ENCODE data around the gene SPHK1. TPM values are rescaled to one million over a fixed set of nuclear protein-coding genes. Genes with fewer than 3 reads are reported as not detected.
A peak's percentile ranks its signal among the peaks of the same experiment; 100 is the strongest.

Gene SPHK1
- total RNA-seq, 1 donor from 2014 or later = 1.6 TPM

GRCh38 chr17:76405607-76405966 is 21.2 kb downstream of the SPHK1 start:
- FAIRE-seq (no peak), DNase-seq (ENCODE audit: low spot score in 2 of 2) (no peak)

DNA sequence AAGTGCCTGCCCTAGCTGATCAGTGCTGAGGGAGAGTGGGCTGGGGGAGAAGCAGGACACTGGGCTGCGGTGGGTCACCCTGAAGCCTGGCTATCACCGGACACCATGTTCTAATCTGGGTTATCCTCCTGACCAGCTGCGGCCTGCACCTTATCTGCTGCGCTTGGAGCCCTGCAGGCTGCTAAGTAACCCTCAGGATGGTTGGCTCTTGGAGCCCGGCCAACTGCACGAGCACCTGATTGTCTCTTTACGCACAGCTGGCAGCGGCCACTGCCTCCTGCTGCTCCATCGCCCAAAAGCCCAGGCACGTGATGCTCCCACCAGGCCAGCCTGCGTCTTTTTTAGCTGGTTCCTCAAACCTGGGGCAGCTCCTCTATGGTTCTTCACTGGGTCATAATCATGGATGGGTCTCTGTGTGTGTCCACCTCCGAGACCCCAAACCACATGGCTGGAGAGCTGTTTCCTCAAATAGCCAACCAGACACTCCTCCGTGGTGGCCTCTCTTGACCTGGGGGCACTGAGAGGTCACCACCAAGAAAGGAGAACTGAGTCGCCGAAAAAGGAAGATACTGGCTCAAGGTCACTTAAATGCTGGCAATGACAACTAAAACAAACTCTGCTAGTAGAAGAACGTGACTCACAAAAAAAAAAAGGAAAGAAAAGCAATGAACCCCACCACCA is 21.7 kb downstream of the SPHK1 start:
- no peak for FAIRE-seq
- no peak for DNase-seq (ENCODE audit: low spot score in 2 of 2)

DNA sequence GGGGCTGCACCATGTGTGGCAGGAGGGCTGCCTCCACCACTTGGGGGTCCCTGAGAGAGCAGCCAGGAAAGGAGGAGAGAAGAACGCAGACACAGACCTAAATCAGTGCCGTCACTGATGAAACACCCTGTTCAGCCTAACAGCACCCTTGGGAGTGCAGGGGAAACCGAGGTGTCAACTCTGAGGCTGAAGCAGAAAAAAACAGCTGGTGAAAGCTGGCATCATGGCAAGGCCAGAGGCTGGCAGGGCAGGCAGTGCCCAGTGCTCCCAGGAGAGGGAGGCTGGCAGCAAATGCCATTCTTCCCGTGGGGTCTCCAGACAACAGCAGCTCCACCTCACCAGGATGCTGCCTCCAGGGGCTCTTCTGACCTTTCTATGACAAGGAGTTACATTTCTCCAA is 23.1 kb downstream of the SPHK1 start:
- DNase-seq (ENCODE audit: low spot score in 2 of 2) (no peak), FAIRE-seq (no peak)

GRCh38 chr17:76408037-76408849 is 23.8 kb downstream of the SPHK1 start:
- DNase-seq (ENCODE audit: low spot score in 2 of 2) (no peak), FAIRE-seq (no peak)

- DNase-seq (ENCODE audit: low spot score in 2 of 2) (no peak), FAIRE-seq (no peak)
Measured at GRCh38 chr17:76410328-76410965, 26.0 kb downstream of the SPHK1 start.

DNA sequence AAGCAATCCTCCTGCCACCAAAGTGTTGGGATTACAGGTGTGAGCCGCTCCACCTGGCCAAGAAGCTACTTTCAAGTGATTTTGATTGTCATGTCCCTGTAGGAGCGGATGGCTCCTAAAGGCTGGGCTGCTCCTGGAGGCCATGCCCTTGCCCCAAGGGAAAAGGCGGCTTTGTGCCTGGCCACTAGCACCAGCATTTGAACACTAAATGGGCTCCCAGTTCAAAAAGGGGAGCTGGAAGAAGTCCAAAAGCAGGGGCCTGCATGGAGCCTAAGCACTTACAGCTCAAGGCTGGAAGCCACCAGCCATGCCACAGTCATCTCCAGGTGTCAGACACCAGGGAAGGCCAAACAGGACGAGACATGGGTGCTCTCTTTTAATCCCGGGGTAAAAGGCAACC is 26.8 kb downstream of the SPHK1 start:
- FAIRE-seq (no peak), DNase-seq (ENCODE audit: low spot score in 2 of 2) (no peak)

DNA sequence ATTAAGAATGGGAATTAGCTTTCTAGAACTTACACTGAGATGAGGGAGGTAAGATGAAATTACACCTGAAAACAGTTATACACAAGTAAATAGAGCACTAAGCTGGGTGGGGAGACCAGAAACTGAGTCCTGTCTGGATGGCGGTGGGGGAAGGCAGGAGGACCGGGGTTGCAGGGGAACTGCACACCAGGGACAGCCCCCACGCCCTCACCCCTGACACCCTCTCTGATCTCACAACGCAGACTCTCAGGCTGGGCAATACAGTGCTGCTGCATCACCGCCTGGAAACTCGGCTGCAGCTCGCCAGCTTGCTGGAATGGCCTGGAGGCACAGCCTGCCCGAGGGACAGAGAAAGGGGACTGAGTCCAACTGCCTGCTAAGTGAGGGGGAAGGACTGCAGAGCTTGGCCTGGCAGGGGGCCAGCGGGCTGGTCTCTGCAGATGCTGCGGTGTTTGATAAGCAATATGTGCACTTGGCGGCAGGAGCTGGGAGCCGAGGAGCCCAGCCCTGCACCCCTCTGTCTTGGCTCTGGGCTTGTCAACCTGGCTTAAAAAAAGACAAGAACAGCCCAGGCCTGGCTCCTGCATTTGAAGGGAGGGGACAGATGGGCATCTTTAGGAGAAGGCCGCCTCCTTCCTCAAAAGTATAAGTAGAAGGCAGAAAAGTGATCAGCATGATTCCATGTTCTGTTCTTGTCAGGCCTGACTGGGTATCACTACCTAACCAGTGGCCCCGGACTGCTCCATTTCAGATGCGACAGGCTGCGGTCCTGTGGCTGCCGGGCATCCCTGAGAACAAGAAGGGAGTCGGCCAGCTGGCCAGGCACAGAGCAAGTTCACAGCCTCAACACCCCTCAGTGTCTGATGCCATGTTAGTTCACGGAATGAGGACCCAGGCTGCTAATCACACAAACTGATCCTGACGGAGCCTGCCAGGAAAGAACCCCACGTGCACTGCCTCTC is 30.2 kb downstream of the SPHK1 start:
- DNase-seq (ENCODE audit: low spot score in 2 of 2) (peak in 1 of 2 donors; percentile 64), FAIRE-seq (no peak)

- DNase-seq (ENCODE audit: low spot score in 2 of 2) (no peak), FAIRE-seq (no peak)
Measured at GRCh38 chr17:76415786-76416185, 31.4 kb downstream of the SPHK1 start.

- DNase-seq (ENCODE audit: low spot score in 2 of 2) (no peak), FAIRE-seq (no peak)
Measured at GRCh38 chr17:76416457-76416856, 32.0 kb downstream of the SPHK1 start.

DNA sequence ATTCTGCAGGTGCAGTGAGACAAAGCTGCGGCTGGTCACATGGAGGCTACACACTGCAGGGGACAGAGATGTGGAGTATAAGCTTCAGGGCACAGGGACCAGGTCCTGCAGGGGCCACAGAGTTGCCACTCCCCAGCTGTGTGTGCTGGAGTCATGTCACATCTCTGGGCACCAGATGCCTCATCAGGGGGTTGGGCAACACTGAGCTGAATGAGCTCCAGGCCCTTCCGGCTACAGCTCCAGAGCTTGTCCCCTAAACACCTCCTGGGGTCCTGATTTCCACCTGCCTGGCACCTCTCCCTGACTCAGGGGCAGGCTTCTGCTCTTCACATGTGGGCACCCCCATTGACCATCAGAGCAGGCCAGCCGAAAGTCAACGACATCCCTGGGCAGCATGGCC is 32.5 kb downstream of the SPHK1 start:
- FAIRE-seq (no peak), DNase-seq (ENCODE audit: low spot score in 2 of 2) (no peak)

GRCh38 chr17:76417499-76418143 is 33.2 kb downstream of the SPHK1 start:
- DNase-seq (ENCODE audit: low spot score in 2 of 2) (no peak), FAIRE-seq (no peak)

DNA sequence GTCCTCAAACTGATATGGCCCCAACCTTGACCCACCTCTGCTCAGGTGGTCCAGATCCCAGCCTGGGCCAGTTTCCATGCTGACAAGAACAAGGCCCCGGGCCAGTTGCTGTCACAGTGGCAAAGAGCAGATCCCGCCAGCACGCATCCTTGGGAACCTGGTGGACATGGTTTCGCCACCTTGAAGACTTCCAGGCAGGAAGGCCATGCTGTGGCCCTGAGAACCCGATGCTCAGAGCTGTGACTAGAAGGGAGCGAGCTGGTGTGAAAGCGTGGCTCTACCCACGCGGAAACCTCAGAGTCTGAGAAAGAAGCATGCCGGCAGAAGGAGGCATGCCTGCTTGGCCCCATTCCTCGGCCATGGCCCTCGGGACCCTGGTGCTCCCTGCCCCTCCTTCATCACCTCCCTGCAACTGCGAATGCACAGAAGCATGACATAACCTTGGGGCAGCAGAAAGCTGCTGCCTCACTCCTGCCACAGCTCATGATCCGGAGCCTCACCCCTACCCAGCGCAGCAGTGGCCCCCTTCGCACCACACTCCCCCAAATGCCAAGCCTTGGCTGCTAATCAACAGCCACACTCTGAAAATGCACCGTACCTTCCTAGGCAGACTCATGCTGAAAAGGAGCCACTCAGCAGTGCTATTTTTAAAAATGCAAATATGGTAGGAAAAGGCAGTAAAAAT is 35.3 kb downstream of the SPHK1 start:
- no peak for FAIRE-seq
- no peak for DNase-seq (ENCODE audit: low spot score in 2 of 2)

DNA sequence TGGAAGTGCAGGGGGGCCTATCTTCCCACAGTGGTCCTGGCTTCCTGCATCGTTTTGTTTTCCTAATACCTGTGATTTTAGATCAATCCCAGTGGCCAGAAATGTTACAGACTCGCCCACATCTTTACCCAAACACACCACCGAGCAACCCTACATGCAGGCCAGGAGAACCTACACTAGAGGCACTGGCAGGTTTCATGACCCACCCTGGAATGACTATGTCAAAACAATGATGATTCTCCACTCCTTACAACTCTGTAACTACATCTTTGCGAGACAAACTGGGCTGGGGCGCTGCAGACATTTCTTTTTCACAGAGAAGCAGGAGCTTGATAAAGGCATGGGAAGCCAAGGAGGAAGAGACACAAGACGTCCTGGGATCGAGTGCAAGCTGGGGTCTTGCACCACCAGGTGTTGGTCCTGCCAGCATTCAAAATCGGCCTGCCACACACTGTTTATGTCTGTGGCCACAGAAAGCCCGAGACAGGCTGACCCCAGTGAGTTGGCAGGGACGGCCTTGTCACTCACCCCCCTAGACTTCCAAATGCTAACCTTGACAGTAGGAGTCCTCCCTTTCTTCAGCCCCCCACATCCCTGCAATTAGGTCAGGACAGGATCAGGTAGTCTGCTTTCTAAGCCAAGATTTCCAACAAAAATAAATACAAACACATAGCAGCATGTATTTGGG is 36.1 kb downstream of the SPHK1 start:
- DNase-seq (ENCODE audit: low spot score in 2 of 2) (no peak), FAIRE-seq (no peak)

- FAIRE-seq = no peak
- no peak for DNase-seq (ENCODE audit: low spot score in 2 of 2)
Measured at GRCh38 chr17:76421044-76421407, 36.6 kb downstream of the SPHK1 start.

DNA sequence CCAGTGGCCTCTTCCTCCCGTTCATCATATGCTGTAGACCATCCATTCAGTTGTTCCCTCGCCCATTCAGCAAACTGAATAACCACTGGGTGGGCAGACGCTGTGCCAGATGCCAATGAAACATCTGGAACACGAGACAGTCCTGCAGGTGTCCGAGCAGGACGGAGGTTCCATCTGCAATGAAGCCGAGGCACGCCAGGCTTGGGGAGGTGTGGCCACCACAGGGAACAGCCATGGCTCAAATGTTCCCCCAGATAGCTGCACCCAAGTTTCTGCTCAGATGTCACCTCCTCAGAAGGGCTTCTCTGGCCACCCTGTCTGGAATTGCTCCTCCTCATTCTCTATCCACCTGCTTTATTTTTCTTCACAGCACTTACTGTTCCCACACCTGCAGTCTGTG is 38.0 kb downstream of the SPHK1 start:
- FAIRE-seq (no peak), DNase-seq (ENCODE audit: low spot score in 2 of 2) (no peak)

- FAIRE-seq (no peak), DNase-seq (ENCODE audit: low spot score in 2 of 2) (no peak)
Measured at GRCh38 chr17:76422860-76423259, 38.5 kb downstream of the SPHK1 start.

DNA sequence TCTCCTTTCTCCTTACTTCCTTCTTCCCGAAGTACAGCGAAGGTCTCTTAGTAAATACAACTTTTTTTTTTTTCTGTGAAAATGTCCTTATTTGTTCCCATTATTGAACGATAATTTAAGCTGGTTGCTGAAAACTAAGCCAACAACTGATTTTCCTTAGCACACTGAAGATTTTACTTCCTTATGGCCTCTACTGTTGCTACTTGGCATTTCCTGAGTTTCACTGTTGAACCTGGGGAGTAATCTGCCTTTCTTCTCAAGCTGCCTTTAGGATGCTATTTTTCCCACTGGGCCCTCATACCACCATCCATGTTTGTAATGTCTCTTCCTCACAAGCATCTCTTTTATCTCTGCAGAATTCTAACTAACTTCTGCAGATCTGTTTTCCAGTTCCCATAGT is 42.4 kb downstream of the SPHK1 start:
- DNase-seq (ENCODE audit: low spot score in 2 of 2) (no peak), FAIRE-seq (no peak)

- DNase-seq (ENCODE audit: low spot score in 2 of 2) (no peak), FAIRE-seq (no peak)
Measured at GRCh38 chr17:76427501-76428231, 43.3 kb downstream of the SPHK1 start.

Measured in frontal cortex (tissue), 4 donors.